ENCODE results near the gene PCGF3.

DNA sequence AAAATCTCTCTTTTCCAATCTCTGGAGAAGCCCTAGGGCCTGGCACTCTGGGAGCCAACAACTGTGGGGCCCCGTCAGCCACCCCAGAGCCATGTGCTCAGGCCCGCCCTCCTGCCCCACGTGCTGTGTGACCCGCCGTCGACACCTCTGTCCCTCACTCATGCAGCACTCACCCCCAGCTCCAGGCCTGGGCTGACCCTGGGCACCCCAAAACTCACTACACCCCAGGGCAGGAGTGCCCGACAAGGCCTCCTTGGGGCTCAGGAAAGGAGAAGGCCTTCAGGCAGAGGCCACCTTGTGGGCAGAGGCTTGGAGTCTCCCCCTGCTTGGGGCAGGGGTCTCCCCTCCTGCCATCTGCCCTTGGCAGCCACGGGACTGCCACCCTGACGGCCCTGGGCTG, 25.5 kb upstream of the PCGF3 start:
- TF ChIP-seq, protein P1, sequence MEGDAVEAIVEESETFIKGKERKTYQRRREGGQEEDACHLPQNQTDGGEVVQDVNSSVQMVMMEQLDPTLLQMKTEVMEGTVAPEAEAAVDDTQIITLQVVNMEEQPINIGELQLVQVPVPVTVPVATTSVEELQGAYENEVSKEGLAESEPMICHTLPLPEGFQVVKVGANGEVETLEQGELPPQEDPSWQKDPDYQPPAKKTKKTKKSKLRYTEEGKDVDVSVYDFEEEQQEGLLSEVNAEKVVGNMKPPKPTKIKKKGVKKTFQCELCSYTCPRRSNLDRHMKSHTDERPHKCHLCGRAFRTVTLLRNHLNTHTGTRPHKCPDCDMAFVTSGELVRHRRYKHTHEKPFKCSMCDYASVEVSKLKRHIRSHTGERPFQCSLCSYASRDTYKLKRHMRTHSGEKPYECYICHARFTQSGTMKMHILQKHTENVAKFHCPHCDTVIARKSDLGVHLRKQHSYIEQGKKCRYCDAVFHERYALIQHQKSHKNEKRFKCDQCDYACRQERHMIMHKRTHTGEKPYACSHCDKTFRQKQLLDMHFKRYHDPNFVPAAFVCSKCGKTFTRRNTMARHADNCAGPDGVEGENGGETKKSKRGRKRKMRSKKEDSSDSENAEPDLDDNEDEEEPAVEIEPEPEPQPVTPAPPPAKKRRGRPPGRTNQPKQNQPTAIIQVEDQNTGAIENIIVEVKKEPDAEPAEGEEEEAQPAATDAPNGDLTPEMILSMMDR (conservative IDR thresholded peaks at IDR 0.05; ENCODE audit: low read depth, low read length): no peak
- TF ChIP-seq EZH2 (IDR thresholded peaks at IDR 0.05; ENCODE audit: low read length, unreplicated experiment): no peak
- no peak for TF ChIP-seq EZH2phosphoT487 (IDR thresholded peaks at IDR 0.05; ENCODE audit: borderline replicate concordance, low read length)
